ENCODE results near the gene CCN5.

Gene CCN5

GRCh38 chr20:44769481-44769863, 54.3 kb downstream of the CCN5 start:
- Histone ChIP-seq H3K4me1 (ENCODE audit: control insufficient read depth in 1 of 2, insufficient read depth in 1 of 2, low read depth in 1 of 2, low read length in 1 of 2) (no peaks in the 10 kb centered on the region), H3K9me3 (no peaks in the 10 kb centered on the region), H3K36me3 (no peaks in the 10 kb centered on the region), H3K4me3 (ENCODE audit: low read depth in 1 of 2, low read length in 1 of 2) (no peak overlapping the region), H3K27ac (no peak overlapping the region), H3K27me3 (peaks cover 53% of the 10 kb centered on the region)
- TF ChIP-seq CTCF (IDR thresholded peaks at IDR 0.05) = no peak

GRCh38 chr20:44770484-44771171, 55.5 kb downstream of the CCN5 start:
- H3K4me3 ChIP-seq (ENCODE audit: low read depth in 1 of 2, low read length in 1 of 2) = no peak overlapping the region

GRCh38 chr20:44771172-44771535, 56.0 kb downstream of the CCN5 start:
- peaks cover 47% of the 10 kb centered on the region for H3K27me3 ChIP-seq
- H3K9me3 ChIP-seq = no peaks in the 10 kb centered on the region
- no peaks in the 10 kb centered on the region for H3K36me3 ChIP-seq
- TF ChIP-seq CTCF (IDR thresholded peaks at IDR 0.05) = no peak
- H3K27ac ChIP-seq = no peak overlapping the region
- no peaks in the 10 kb centered on the region for H3K4me1 ChIP-seq (ENCODE audit: control insufficient read depth in 1 of 2, insufficient read depth in 1 of 2, low read depth in 1 of 2, low read length in 1 of 2)
- no peak overlapping the region for H3K4me3 ChIP-seq (ENCODE audit: low read depth in 1 of 2, low read length in 1 of 2)

More at GRCh38 chr20:44770484-44771171, 55.5 kb downstream of the CCN5 start:
- Histone ChIP-seq H3K9me3 (no peaks in the 10 kb centered on the region), H3K27me3 (peaks cover 51% of the 10 kb centered on the region), H3K4me1 (ENCODE audit: control insufficient read depth in 1 of 2, insufficient read depth in 1 of 2, low read depth in 1 of 2, low read length in 1 of 2) (no peaks in the 10 kb centered on the region), H3K36me3 (no peaks in the 10 kb centered on the region), H3K27ac (no peak overlapping the region)
- no peak for TF ChIP-seq CTCF (IDR thresholded peaks at IDR 0.05)

GRCh38 chr20:44772636-44773035, 57.5 kb downstream of the CCN5 start:
- H3K4me3 ChIP-seq (ENCODE audit: low read depth in 1 of 2, low read length in 1 of 2) = no peak overlapping the region
- no peak overlapping the region for H3K27ac ChIP-seq
- no peaks in the 10 kb centered on the region for H3K36me3 ChIP-seq
- H3K27me3 ChIP-seq = peaks cover 39% of the 10 kb centered on the region
- no peaks in the 10 kb centered on the region for H3K4me1 ChIP-seq (ENCODE audit: control insufficient read depth in 1 of 2, insufficient read depth in 1 of 2, low read depth in 1 of 2, low read length in 1 of 2)
- TF ChIP-seq CTCF (IDR thresholded peaks at IDR 0.05) = no peak
- H3K9me3 ChIP-seq = no peaks in the 10 kb centered on the region

GRCh38 chr20:44773070-44773829, 58.1 kb downstream of the CCN5 start:
- H3K36me3 ChIP-seq = no peaks in the 10 kb centered on the region
- H3K4me1 ChIP-seq (ENCODE audit: control insufficient read depth in 1 of 2, insufficient read depth in 1 of 2, low read depth in 1 of 2, low read length in 1 of 2) = no peaks in the 10 kb centered on the region
- no peak overlapping the region for H3K4me3 ChIP-seq (ENCODE audit: low read depth in 1 of 2, low read length in 1 of 2)
- H3K9me3 ChIP-seq = no peaks in the 10 kb centered on the region
- no peak for TF ChIP-seq CTCF (IDR thresholded peaks at IDR 0.05)
- H3K27ac ChIP-seq = no peak overlapping the region
- H3K27me3 ChIP-seq = peaks cover 33% of the 10 kb centered on the region

Data from neutrophil (primary cell).